K562 (cell line): Measurements from ENCODE around the gene ATP9A. TPM values are rescaled to one million over a fixed set of nuclear protein-coding genes. Genes with fewer than 3 reads are reported as not detected.

Experiments used
- ATAC-seq: fragments of 200-7000 bp; cut with Tn5 transposase; 3 replicates; pipeline ENCODE4 v1.9.1; 2020; ENCODE audit warnings: moderate library complexity
- BruUV-seq: library from RNA; stranded (reverse); fragments of 400-500 nt; replicated peaks from 2 replicates; lab custom pipeline; 2021; lab: Mats Ljungman, UMichigan
- CTCF ChIA-PET: fragments of 300-600 bp; formaldehyde crosslinking; extraction: SDS; loops from one replicate; lab custom pipeline; 2021; ENCODE audit warnings: low intra/inter-chr PET ratio; lab: Yijun Ruan, JAX
- POLR2A ChIA-PET: fragments of 300-600, 350-650 bp; sonication (Branson Sonifier 250); formaldehyde crosslinking; extraction: SDS; loops from one replicate; lab custom pipeline; 2021; ENCODE audit warnings: antibody characterized with exemption, inconsistent platforms; lab: Yijun Ruan, JAX
- DNase-seq, 4 experiments: peaks; one replicate each; pipeline versions ENCODE4 v3.0.0 to v3.0.0-alpha.2; 2011 to 2018; ENCODE audit warnings: low spot score in 3 of 4, mixed read lengths in 3 of 4; ENCODE audit errors: extremely low read depth in 1 of 4
- FAIRE-seq: peaks from 2 replicates; lab custom pipeline; 2011; peaks lifted over from hg19 to GRCh38; lab: Jason Lieb, UNC
- H2AFZ ChIP-seq: 2 replicates; pipeline ENCODE4 v1.6.0; 2011; ENCODE audit warnings: low read depth, low read length, control low read depth, inconsistent platforms
- H3K27ac ChIP-seq: fragments of 200-600 bp; 3 replicates; pipeline ENCODE4 v1.8.0; 2011; ENCODE audit warnings: low read depth, mild to moderate bottlenecking, control low read depth, inconsistent platforms, low read length, moderate library complexity, mixed read lengths; ENCODE audit errors: extremely low read depth
- H3K27me3 ChIP-seq, 2 experiments: fragments of 300-600 bp in 1 of 2; 2 replicates in 1 of 2; 3 replicates in 1 of 2; pipeline versions ENCODE4 v1.6.0 to v1.8.0; 2011; ENCODE audit warnings: inconsistent platforms in 2 of 2, low read length in 2 of 2, mild to moderate bottlenecking in 1 of 2, mixed read lengths in 1 of 2, moderate library complexity in 1 of 2; ENCODE audit not compliant: control insufficient read depth in 2 of 2, insufficient read depth in 2 of 2
- H3K36me3 ChIP-seq: fragments of 300-600 bp; 3 replicates; pipeline ENCODE4 v1.8.0; 2011; ENCODE audit warnings: mild to moderate bottlenecking, low read length, inconsistent platforms; ENCODE audit not compliant: control insufficient read depth, insufficient read depth
- H3K4me1 ChIP-seq, 2 experiments: fragments of 200-600 bp in 1 of 2; replicated peaks in 1 of 2; 2 replicates in 1 of 2; 3 replicates in 1 of 2; pipeline versions ENCODE4 v1.5.1 to v1.8.0; 2011; ENCODE audit warnings: inconsistent platforms in 2 of 2, low read length in 2 of 2, mild to moderate bottlenecking in 1 of 2, mixed read lengths in 1 of 2, moderate library complexity in 1 of 2; ENCODE audit not compliant: control insufficient read depth in 2 of 2, insufficient read depth in 2 of 2
- H3K4me2 ChIP-seq: 2 replicates; pipeline ENCODE4 v1.6.1; 2011; ENCODE audit warnings: low read length, control low read depth, inconsistent platforms, mixed read lengths; ENCODE audit not compliant: insufficient read depth
- H3K4me3 ChIP-seq: fragments of 200-600 bp; sonication (generic), shearing (Covaris generic); 2 replicates; pipeline ENCODE4 v1.5.1; 2016; ENCODE audit warnings: control low read depth, inconsistent platforms
- H3K79me2 ChIP-seq: fragments of 200-600 bp; 3 replicates; pipeline ENCODE4 v1.8.0; 2011; ENCODE audit warnings: low read length, inconsistent platforms; ENCODE audit not compliant: control insufficient read depth, insufficient read depth
- H3K9ac ChIP-seq, 2 experiments: 2 replicates each; pipeline versions ENCODE4 v1.6.0 to v1.6.1; 2011; ENCODE audit warnings: low read depth in 2 of 2, low read length in 2 of 2, control low read depth in 1 of 2, inconsistent platforms in 1 of 2, mild to moderate bottlenecking in 1 of 2, mixed read lengths in 1 of 2; ENCODE audit not compliant: insufficient read depth in 1 of 2
- H3K9me1 ChIP-seq: one replicate; pipeline ENCODE4 v1.6.0; 2011; ENCODE audit warnings: inconsistent platforms, mild to moderate bottlenecking, low read length, moderate library complexity; ENCODE audit not compliant: control insufficient read depth, insufficient read depth
- H3K9me3 ChIP-seq: replicated peaks from 2 replicates; pipeline ENCODE4 v1.5.1; 2011; ENCODE audit warnings: low read depth, low read length, inconsistent platforms; ENCODE audit not compliant: control insufficient read depth, insufficient read depth
- H4K20me1 ChIP-seq: replicated peaks from 2 replicates; pipeline ENCODE4 v1.6.1; 2011; ENCODE audit warnings: low read length, inconsistent platforms, mixed read lengths; ENCODE audit not compliant: control insufficient read depth, insufficient read depth
- ADNP ChIP-seq: fragments of 200-800 bp; sonication (Bioruptor generic); IDR thresholded peaks from 2 replicates; pipeline ENCODE4 v1.6.1; 2016; ENCODE audit warnings: missing genetic modification characterization, missing compliant biosample characterization
- BCOR ChIP-seq: fragments of 450-650 bp; IDR thresholded peaks from 2 replicates; pipeline ENCODE4 v1.6.1; 2016
- KDM1A ChIP-seq, 2 experiments: fragments of 450-650 bp; IDR thresholded peaks; 2 replicates each; pipeline ENCODE4 v1.6.1; 2016; ENCODE audit warnings: mild to moderate bottlenecking in 2 of 2
- MCM5 ChIP-seq: fragments of 450-650 bp; IDR thresholded peaks from 2 replicates; pipeline ENCODE4 v1.6.1; 2016; ENCODE audit warnings: low read depth
- POLR2AphosphoS2 ChIP-seq: IDR thresholded peaks from 2 replicates; pipeline ENCODE4 v1.6.1; 2012; ENCODE audit warnings: low read length, improper control_type of control experiment
- RBM25 ChIP-seq: fragments of 200-400 bp; formaldehyde crosslinking; IDR thresholded peaks from 2 replicates; pipeline ENCODE4 v1.6.1; 2018; ENCODE audit warnings: low read length, low read depth, moderate library complexity; ENCODE audit not compliant: severe bottlenecking
- WGBS: fragments of 100-300 bp; shearing (Covaris generic); methylation state at CpG from one replicate; pipeline ENCODE4 v1.1.6; 2016; ENCODE audit warnings: low coverage, mixed read lengths; ENCODE audit not compliant: insufficient coverage; ENCODE audit errors: missing lambda C conversion rate; 5-methylcytosine and 5-hydroxymethylcytosine counted together
- in situ Hi-C: fragments of 300-500 bp; cut with MboI; formaldehyde crosslinking; loops from 4 replicates; pipeline ENCODE4 v1.15.0; 2018; ENCODE audit warnings: inconsistent platforms, mixed read lengths
- intact Hi-C: fragments of 100-400 bp; cut with micrococcal nuclease; formaldehyde crosslinking; loops from 2 replicates; pipeline ENCODE4 v1.14.2; 2022
- polyA plus RNA-seq, 8 experiments: library from polyadenylated mRNA; depleted of rRNA in 4 of 8; stranded (reverse) in 5 of 8; unstranded in 3 of 8; fragments of >200 nt; fragmentation: Nextera tagmentation in 2 of 8; fragmentation: Illumina TruSeq in 1 of 8; extraction: Ambion mirVana in 2 of 8; extraction: Trizol in 1 of 8; gene quantifications; 2 replicates each; pipeline versions ENCODE4 v1.2.1 to v1.2.3, GENCODE V29; 2011 to 2014; ENCODE audit warnings: inconsistent platforms in 1 of 8, missing spikeins in 1 of 8
- total RNA-seq, 7 experiments: library from RNA; depleted of rRNA in 6 of 7; stranded (reverse); fragments of >200 nt in 6 of 7; fragmentation: Illumina TruSeq in 2 of 7; extraction: Trizol in 2 of 7; gene quantifications; 2 replicates each; pipeline versions ENCODE4 v1.2.1 to v1.2.3, GENCODE V29; 2011 to 2021; ENCODE audit warnings: low replicate concordance in 1 of 7
- TF ChIP-seq, protein P1 (sequence below): fragments of 250-450 bp; sonication (Bioruptor Pico); IDR thresholded peaks from 2 replicates; pipeline ENCODE4 v1.4.0; 2020

The ATP9A gene
- total and polyA plus RNA-seq, 9 of the 15 experiments (the other 6 are each of a cell fraction or from before 2014, with no cell fraction given): 0.18 to 0.62 (median 0.29) TPM

GRCh38 chr20:51560550-51561307 is 207.5 kb downstream of the ATP9A start (continued):
- TF ChIP-seq, protein P1, sequence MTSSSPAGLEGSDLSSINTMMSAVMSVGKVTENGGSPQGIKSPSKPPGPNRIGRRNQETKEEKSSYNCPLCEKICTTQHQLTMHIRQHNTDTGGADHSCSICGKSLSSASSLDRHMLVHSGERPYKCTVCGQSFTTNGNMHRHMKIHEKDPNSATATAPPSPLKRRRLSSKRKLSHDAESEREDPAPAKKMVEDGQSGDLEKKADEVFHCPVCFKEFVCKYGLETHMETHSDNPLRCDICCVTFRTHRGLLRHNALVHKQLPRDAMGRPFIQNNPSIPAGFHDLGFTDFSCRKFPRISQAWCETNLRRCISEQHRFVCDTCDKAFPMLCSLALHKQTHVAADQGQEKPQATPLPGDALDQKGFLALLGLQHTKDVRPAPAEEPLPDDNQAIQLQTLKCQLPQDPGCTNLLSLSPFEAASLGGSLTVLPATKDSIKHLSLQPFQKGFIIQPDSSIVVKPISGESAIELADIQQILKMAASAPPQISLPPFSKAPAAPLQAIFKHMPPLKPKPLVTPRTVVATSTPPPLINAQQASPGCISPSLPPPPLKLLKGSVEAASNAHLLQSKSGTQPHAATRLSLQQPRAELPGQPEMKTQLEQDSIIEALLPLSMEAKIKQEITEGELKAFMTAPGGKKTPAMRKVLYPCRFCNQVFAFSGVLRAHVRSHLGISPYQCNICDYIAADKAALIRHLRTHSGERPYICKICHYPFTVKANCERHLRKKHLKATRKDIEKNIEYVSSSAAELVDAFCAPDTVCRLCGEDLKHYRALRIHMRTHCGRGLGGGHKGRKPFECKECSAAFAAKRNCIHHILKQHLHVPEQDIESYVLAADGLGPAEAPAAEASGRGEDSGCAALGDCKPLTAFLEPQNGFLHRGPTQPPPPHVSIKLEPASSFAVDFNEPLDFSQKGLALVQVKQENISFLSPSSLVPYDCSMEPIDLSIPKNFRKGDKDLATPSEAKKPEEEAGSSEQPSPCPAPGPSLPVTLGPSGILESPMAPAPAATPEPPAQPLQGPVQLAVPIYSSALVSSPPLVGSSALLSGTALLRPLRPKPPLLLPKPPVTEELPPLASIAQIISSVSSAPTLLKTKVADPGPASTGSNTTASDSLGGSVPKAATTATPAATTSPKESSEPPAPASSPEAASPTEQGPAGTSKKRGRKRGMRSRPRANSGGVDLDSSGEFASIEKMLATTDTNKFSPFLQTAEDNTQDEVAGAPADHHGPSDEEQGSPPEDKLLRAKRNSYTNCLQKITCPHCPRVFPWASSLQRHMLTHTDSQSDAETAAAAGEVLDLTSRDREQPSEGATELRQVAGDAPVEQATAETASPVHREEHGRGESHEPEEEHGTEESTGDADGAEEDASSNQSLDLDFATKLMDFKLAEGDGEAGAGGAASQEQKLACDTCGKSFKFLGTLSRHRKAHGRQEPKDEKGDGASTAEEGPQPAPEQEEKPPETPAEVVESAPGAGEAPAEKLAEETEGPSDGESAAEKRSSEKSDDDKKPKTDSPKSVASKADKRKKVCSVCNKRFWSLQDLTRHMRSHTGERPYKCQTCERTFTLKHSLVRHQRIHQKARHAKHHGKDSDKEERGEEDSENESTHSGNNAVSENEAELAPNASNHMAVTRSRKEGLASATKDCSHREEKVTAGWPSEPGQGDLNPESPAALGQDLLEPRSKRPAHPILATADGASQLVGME (CRISPR knock-in tag): no peak
- TF ChIP-seq MCM5: no peak

DNA sequence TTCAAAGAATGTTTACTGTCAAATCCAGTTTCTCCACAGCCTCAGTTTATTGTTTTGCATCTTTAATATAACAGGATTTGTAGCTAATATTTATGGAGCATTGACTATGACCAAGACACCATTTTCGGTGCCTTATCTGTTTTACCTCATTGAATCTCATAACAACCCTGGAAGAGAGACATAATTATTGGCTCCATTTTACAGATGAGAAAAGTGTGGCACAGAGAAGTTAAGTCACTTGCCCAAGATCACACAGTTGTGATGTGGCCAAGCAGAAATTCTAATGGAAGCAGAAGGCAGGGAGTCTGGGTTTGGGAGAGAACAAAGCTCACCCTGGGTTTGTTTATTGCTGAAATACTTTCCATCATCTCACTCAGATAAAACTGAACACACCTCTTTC is 208.1 kb downstream of the ATP9A start:
- in situ Hi-C loops: no loop called here
- Histone ChIP-seq H3K4me1 (peaks cover 22 to 28% of the 10 kb centered on the region in 2 experiments), H3K9me3 (0 out of 2 replicates have a peak, but pooled peaks cover 2% of the 10 kb centered on the region), H3K27ac (no peak overlapping the region), H2AFZ (no peak overlapping the region), H4K20me1 (peaks cover 6% of the 10 kb centered on the region), H3K4me2 (no peak overlapping the region), H3K9ac (no peak overlapping the region), H3K27me3 (peaks cover 20 to 25% of the 10 kb centered on the region in 2 experiments), H3K79me2 (no peaks in the 10 kb centered on the region), H3K4me3 (no peak overlapping the region), H3K36me3 (no peaks in the 10 kb centered on the region), H3K9me1 (no peaks in the 10 kb centered on the region)
- no peak for FAIRE-seq
- TF ChIP-seq ADNP (tag) (peak; percentile 71; the same call in 1 of the 2 replicates), BCOR (peak; percentile 84), POLR2AphosphoS2 (no peak), RBM25 (peak; percentile 92), KDM1A (IDR thresholded peaks at IDR 0.05) (0 out of 4 replicates have a peak, but pooled peaks of 1 of the 2 experiments have one; percentile 50)
- no TSS peak for BruUV-seq
- 0% methylated on average over 1 of the region's 1 CpG for WGBS
- ATAC-seq: no peak
- ChIA-PET POLR2A (interaction anchor here (0.6 kb wide), 2 partner anchors 47 to 184 kb away, joined by 3 to 4 read pairs; no protein-coding TSS in a partner anchor), CTCF (interaction anchor here (0.5 kb wide), 1 partner anchor 124 kb away, joined by 5 read pairs; no protein-coding TSS in a partner anchor)
- intact Hi-C loops: no loop called here
- DNase-seq: no peak
